Measurements from ENCODE around the gene COX6B2.
"Not testable (repeated sequence)": the region's sequence is repeated elsewhere in the genome, so short reads cannot be mapped to it uniquely, and the experiment has no call there.

COX6B2 gene

GRCh38 chr19:55354698-55355212 lies at the start of gene COX6B2:
Gene COX6B2 (minus strand): TSS chr19:55354719. CDS start chr19:55354521, 198 bp downstream.
- DNase-seq, result no peak

- DNase-seq, result no peak
These were observed 48.0 kb upstream of the COX6B2 start for GRCh38 chr19:55402509-55402908.

- not testable (repeated sequence) for DNase-seq
These were observed 46.9 kb upstream of the COX6B2 start for GRCh38 chr19:55401390-55401789.

GRCh38 chr19:55400281-55401087 lies 46.0 kb upstream of the COX6B2 start:
- no peak for DNase-seq

GRCh38 chr19:55398200-55398925 lies 43.8 kb upstream of the COX6B2 start:
- no peak for DNase-seq

- no peak for DNase-seq
These were observed 38.6 kb upstream of the COX6B2 start for GRCh38 chr19:55392820-55393761.

- no peak for DNase-seq
These were observed 37.4 kb upstream of the COX6B2 start for GRCh38 chr19:55391702-55392615.

GRCh38 chr19:55391191-55391670 lies 36.7 kb upstream of the COX6B2 start:
- no peak for DNase-seq

- no peak for DNase-seq
These were observed 36.0 kb upstream of the COX6B2 start for GRCh38 chr19:55390461-55390880.

GRCh38 chr19:55389386-55390317 lies 35.1 kb upstream of the COX6B2 start:
- no peak for DNase-seq

- DNase-seq, result no peak
These were observed 33.4 kb upstream of the COX6B2 start for GRCh38 chr19:55387736-55388497.

GRCh38 chr19:55386493-55386971 lies 32.0 kb upstream of the COX6B2 start:
- no peak for DNase-seq

- DNase-seq, result peak; percentile 97 to 100 (median 98)
These were observed 31.4 kb upstream of the COX6B2 start, which contains the start of gene RPL28 for GRCh38 chr19:55385724-55386492. Gene RPL28 (plus strand): TSS chr19:55385932. CDS start chr19:55386358, 426 bp downstream.

GRCh38 chr19:55384920-55385723 lies 30.6 kb upstream of the COX6B2 start:
- DNase-seq, result peak; percentile 87 to 100 (median 98)

GRCh38 chr19:55384131-55384919 lies 29.8 kb upstream of the COX6B2 start, which contains the start of gene TMEM238:
Gene TMEM238 (minus strand): TSS chr19:55384292. CDS start chr19:55384259, 33 bp downstream.
- DNase-seq, result peak in 5 of 6 experiments; percentile 31 to 63 (median 48)

All from stimulated activated naive CD4-positive, alpha-beta T cell (primary cell).